ENCODE measurements around the gene PREPL.
A peak's percentile ranks its signal among the peaks of the same experiment; 100 is the strongest.
"Not testable (repeated sequence)": the region's sequence is repeated elsewhere in the genome, so short reads cannot be mapped to it uniquely, and the experiment has no call there.

Gene PREPL

GRCh38 chr2:44361330-44362206 is at the start of gene PREPL, which contains the start of gene CAMKMT:
PREPL (minus strand) TSS chr2:44361494; CDS start chr2:44346342, 15,152 bp downstream.
CAMKMT (plus strand) TSS chr2:44361947.
- H3K27me3 Mint-ChIP-seq = no peaks in the 10 kb centered on the region
- peaks cover 19% of the 10 kb centered on the region for H3K36me3 Mint-ChIP-seq (ENCODE audit: low read depth)
- peaks cover 31% of the 10 kb centered on the region for H3K4me1 Mint-ChIP-seq (ENCODE audit: low read depth)
- no peaks in the 10 kb centered on the region for H3K9me3 Mint-ChIP-seq
- peak within 1 kb of the TSS; percentile 97 for H3K27ac Mint-ChIP-seq
- peak within 1 kb of the TSS; percentile 100 for H3K4me3 Mint-ChIP-seq
- intact Hi-C loops (cut with micrococcal nuclease) = loop anchor here (2.0 kb wide), 1 partner anchor 193 kb away; the partner anchor contains the start of gene PPM1B

GRCh38 chr2:44398243-44398897 is 37.1 kb upstream of the PREPL start:
- H3K4me3 Mint-ChIP-seq = no peak overlapping the region
- intact Hi-C loops (cut with micrococcal nuclease) = no loop called here
- peaks cover 10% of the 10 kb centered on the region for H3K4me1 Mint-ChIP-seq (ENCODE audit: low read depth)
- H3K27me3 Mint-ChIP-seq = no peaks in the 10 kb centered on the region
- no peaks in the 10 kb centered on the region for H3K9me3 Mint-ChIP-seq
- no peak overlapping the region for H3K27ac Mint-ChIP-seq
- no peaks in the 10 kb centered on the region for H3K36me3 Mint-ChIP-seq (ENCODE audit: low read depth)

GRCh38 chr2:44397447-44398175 is 36.3 kb upstream of the PREPL start:
- Mint-ChIP-seq H3K9me3 (no peaks in the 10 kb centered on the region), H3K27ac (no peak overlapping the region), H3K4me3 (no peak overlapping the region), H3K4me1 (ENCODE audit: low read depth) (peaks cover 10% of the 10 kb centered on the region), H3K36me3 (ENCODE audit: low read depth) (no peaks in the 10 kb centered on the region), H3K27me3 (no peaks in the 10 kb centered on the region)
- intact Hi-C loops (cut with micrococcal nuclease) = no loop called here

- H3K27me3 Mint-ChIP-seq = no peaks in the 10 kb centered on the region
These were observed 31.1 kb upstream of the PREPL start for GRCh38 chr2:44392338-44392943.

GRCh38 chr2:44389895-44390294 is 28.6 kb upstream of the PREPL start:
- no peak overlapping the region for H3K4me3 Mint-ChIP-seq
- H3K9me3 Mint-ChIP-seq = no peaks in the 10 kb centered on the region
- H3K36me3 Mint-ChIP-seq (ENCODE audit: low read depth) = no peaks in the 10 kb centered on the region
- intact Hi-C loops (cut with micrococcal nuclease) = no loop called here
- peaks cover 11% of the 10 kb centered on the region for H3K4me1 Mint-ChIP-seq (ENCODE audit: low read depth)
- no peaks in the 10 kb centered on the region for H3K27me3 Mint-ChIP-seq
- no peak overlapping the region for H3K27ac Mint-ChIP-seq

More at GRCh38 chr2:44392338-44392943, 31.1 kb upstream of the PREPL start:
- Mint-ChIP-seq H3K4me3 (no peak overlapping the region), H3K27ac (no peak overlapping the region), H3K9me3 (no peaks in the 10 kb centered on the region), H3K36me3 (ENCODE audit: low read depth) (no peaks in the 10 kb centered on the region), H3K4me1 (ENCODE audit: low read depth) (peaks cover 6% of the 10 kb centered on the region)
- intact Hi-C loops (cut with micrococcal nuclease) = loop anchor here (1.0 kb wide), 1 partner anchor 563 kb away; no protein-coding TSS in a partner anchor

- intact Hi-C loops (cut with micrococcal nuclease) = no loop called here
- Mint-ChIP-seq H3K4me1 (ENCODE audit: low read depth) (peaks cover 12% of the 10 kb centered on the region), H3K27ac (no peak overlapping the region), H3K27me3 (no peaks in the 10 kb centered on the region), H3K9me3 (no peaks in the 10 kb centered on the region), H3K4me3 (no peak overlapping the region), H3K36me3 (ENCODE audit: low read depth) (no peaks in the 10 kb centered on the region)
These were observed 27.6 kb upstream of the PREPL start for GRCh38 chr2:44388877-44389276.

- H3K4me3 Mint-ChIP-seq; H3K27me3 Mint-ChIP-seq; intact Hi-C loops (cut with micrococcal nuclease); H3K9me3 Mint-ChIP-seq; H3K27ac Mint-ChIP-seq: not testable (repeated sequence)
- peaks cover 14% of the 10 kb centered on the region for H3K36me3 Mint-ChIP-seq (ENCODE audit: low read depth)
- H3K4me1 Mint-ChIP-seq (ENCODE audit: low read depth) = peaks cover 12% of the 10 kb centered on the region
These were observed 23.9 kb upstream of the PREPL start for GRCh38 chr2:44385226-44385625.

GRCh38 chr2:44377486-44377885 is 16.2 kb upstream of the PREPL start:
- H3K36me3 Mint-ChIP-seq (ENCODE audit: low read depth) = peaks cover 19% of the 10 kb centered on the region
- H3K27ac Mint-ChIP-seq = no peak overlapping the region
- H3K27me3 Mint-ChIP-seq = no peaks in the 10 kb centered on the region
- intact Hi-C loops (cut with micrococcal nuclease) = no loop called here
- H3K4me3 Mint-ChIP-seq = no peak overlapping the region
- no peaks in the 10 kb centered on the region for H3K9me3 Mint-ChIP-seq
- H3K4me1 Mint-ChIP-seq (ENCODE audit: low read depth) = peaks cover 5% of the 10 kb centered on the region

GRCh38 chr2:44372246-44372645 is 11.0 kb upstream of the PREPL start:
- peaks cover 12% of the 10 kb centered on the region for H3K36me3 Mint-ChIP-seq (ENCODE audit: low read depth)
- no peaks in the 10 kb centered on the region for H3K4me1 Mint-ChIP-seq (ENCODE audit: low read depth)
- no peak overlapping the region for H3K27ac Mint-ChIP-seq
- intact Hi-C loops (cut with micrococcal nuclease) = no loop called here
- no peak overlapping the region for H3K4me3 Mint-ChIP-seq
- no peaks in the 10 kb centered on the region for H3K9me3 Mint-ChIP-seq
- H3K27me3 Mint-ChIP-seq = no peaks in the 10 kb centered on the region

GRCh38 chr2:44371445-44371844 is 10.2 kb upstream of the PREPL start:
- Mint-ChIP-seq H3K36me3 (ENCODE audit: low read depth) (peaks cover 12% of the 10 kb centered on the region), H3K9me3 (no peaks in the 10 kb centered on the region), H3K4me1 (ENCODE audit: low read depth) (peaks cover 3% of the 10 kb centered on the region), H3K4me3 (no peak overlapping the region), H3K27ac (no peak overlapping the region), H3K27me3 (no peaks in the 10 kb centered on the region)
- intact Hi-C loops (cut with micrococcal nuclease) = no loop called here

GRCh38 chr2:44369392-44369791 is 8.1 kb upstream of the PREPL start:
- Mint-ChIP-seq H3K4me1 (ENCODE audit: low read depth) (peaks cover 7% of the 10 kb centered on the region), H3K9me3 (no peaks in the 10 kb centered on the region), H3K36me3 (ENCODE audit: low read depth) (peaks cover 12% of the 10 kb centered on the region), H3K27ac (no peak overlapping the region), H3K27me3 (no peaks in the 10 kb centered on the region), H3K4me3 (no peak overlapping the region)
- intact Hi-C loops (cut with micrococcal nuclease) = no loop called here

GRCh38 chr2:44367591-44367990 is 6.3 kb upstream of the PREPL start:
- Mint-ChIP-seq H3K4me3 (no peak overlapping the region), H3K9me3 (no peaks in the 10 kb centered on the region), H3K27ac (no peak overlapping the region), H3K27me3 (no peaks in the 10 kb centered on the region), H3K4me1 (ENCODE audit: low read depth) (peaks cover 13% of the 10 kb centered on the region), H3K36me3 (ENCODE audit: low read depth) (peaks cover under 1% of the 10 kb centered on the region)
- intact Hi-C loops (cut with micrococcal nuclease) = no loop called here

- Mint-ChIP-seq H3K36me3 (ENCODE audit: low read depth) (peaks cover 16% of the 10 kb centered on the region), H3K27me3 (no peaks in the 10 kb centered on the region), H3K27ac (no peak overlapping the region), H3K4me1 (ENCODE audit: low read depth) (peaks cover 28% of the 10 kb centered on the region), H3K9me3 (no peaks in the 10 kb centered on the region), H3K4me3 (no peak overlapping the region)
- intact Hi-C loops (cut with micrococcal nuclease) = no loop called here
These were observed 3.3 kb upstream of the PREPL start for GRCh38 chr2:44364604-44365003.
